GM12878 (cell line): ENCODE measurements around the gene SMARCC2. TPM values are rescaled to one million over a fixed set of nuclear protein-coding genes. Genes with fewer than 3 reads are reported as not detected.

Source experiments
- ASH2L ChIP-seq: fragments of 300-600, 200-600 bp; sonication (generic); IDR thresholded peaks from 2 replicates; pipeline ENCODE4 v1.6.1; 2017; ENCODE audit warnings: low read depth, mild to moderate bottlenecking, borderline replicate concordance
- DPF2 ChIP-seq: fragments of 450-650 bp; IDR thresholded peaks from 2 replicates; pipeline ENCODE4 v1.6.1; 2017; ENCODE audit warnings: mild to moderate bottlenecking
- EGR1 ChIP-seq, 2 experiments: IDR thresholded peaks; 1 replicate in 1 of 2; 2 replicates in 1 of 2; pipeline ENCODE4 v1.6.1; 2011 to 2012; ENCODE audit warnings: low read depth in 2 of 2, low read length in 2 of 2, borderline replicate concordance in 1 of 2, mild to moderate bottlenecking in 1 of 2, moderate library complexity in 1 of 2
- ELK1 ChIP-seq: IDR thresholded peaks from 2 replicates; pipeline ENCODE4 v1.6.1; 2012; ENCODE audit warnings: low read depth, low read length, improper control_type of control experiment
- FOXM1 ChIP-seq: IDR thresholded peaks from 2 replicates; pipeline ENCODE4 v1.6.1; 2012; ENCODE audit warnings: low read depth, mild to moderate bottlenecking, inconsistent platforms, low read length, moderate library complexity
- HSF1 ChIP-seq: fragments of 150-350 bp; IDR thresholded peaks from 2 replicates; pipeline ENCODE4 v1.6.1; 2014; ENCODE audit warnings: mild to moderate bottlenecking, low read depth, low read length
- MYB ChIP-seq: fragments of 150-350 bp; IDR thresholded peaks from 2 replicates; pipeline ENCODE4 v1.6.1; 2014; ENCODE audit warnings: mild to moderate bottlenecking, low read depth, low read length, borderline replicate concordance
- POLR2A ChIP-seq: IDR thresholded peaks from 2 replicates; pipeline ENCODE4 v1.6.1; 2011; ENCODE audit warnings: low read depth, mild to moderate bottlenecking, low read length
- RBBP5 ChIP-seq: fragments of 200-600 bp; sonication (generic); conservative IDR thresholded peaks from 2 replicates; pipeline ENCODE4 v1.6.1; 2016
- SRF ChIP-seq, 2 experiments: IDR thresholded peaks; 2 replicates each; pipeline ENCODE4 v1.6.1; 2011; ENCODE audit warnings: low read depth in 2 of 2, low read length in 2 of 2, mild to moderate bottlenecking in 1 of 2, moderate library complexity in 1 of 2
- SUPT20H ChIP-seq: IDR thresholded peaks from 2 replicates; pipeline ENCODE4 v1.6.1; 2011; ENCODE audit warnings: low read depth, mild to moderate bottlenecking, low read length, moderate library complexity, borderline replicate concordance; ENCODE audit not compliant: control insufficient read depth
- ZBED1 ChIP-seq: IDR thresholded peaks from 2 replicates; pipeline ENCODE4 v1.6.1; 2016; ENCODE audit warnings: borderline replicate concordance
- ZBTB11 ChIP-seq: fragments of 450-650 bp; formaldehyde crosslinking; IDR thresholded peaks from 2 replicates; pipeline ENCODE4 v1.5.0; 2022; ENCODE audit warnings: mild to moderate bottlenecking, missing genetic modification characterization
- polyA plus RNA-seq, 11 experiments: library from polyadenylated mRNA; depleted of rRNA in 4 of 11; unstranded in 6 of 11; stranded (reverse) in 5 of 11; fragments of >200 nt; fragmentation: Nextera tagmentation in 4 of 11; fragmentation: Illumina TruSeq in 1 of 11; extraction: Ambion mirVana in 4 of 11; extraction: Trizol in 1 of 11; gene quantifications; 1 replicate in 1 of 11; 2 replicates in 10 of 11; pipeline versions ENCODE4 v1.2.1 to v1.2.3, GENCODE V29; 2011 to 2016; ENCODE audit warnings: inconsistent platforms in 2 of 11, missing spikeins in 2 of 11, low read depth in 1 of 11
- total RNA-seq, 4 experiments: library from RNA; depleted of rRNA in 3 of 4; stranded (reverse); fragments of >200 nt in 3 of 4; fragmentation: Illumina TruSeq in 1 of 4; extraction: Trizol in 1 of 4; gene quantifications; 2 replicates each; pipeline versions ENCODE4 v1.2.1 to v1.2.3, GENCODE V29; 2013 to 2021
- TF ChIP-seq, protein P1 (sequence below): fragments of 450-650 bp; IDR thresholded peaks from 2 replicates; pipeline ENCODE4 v1.6.1; 2017; ENCODE audit warnings: mild to moderate bottlenecking, moderate library complexity
- TF ChIP-seq, protein P2 (sequence below): fragments of 450-650 bp; IDR thresholded peaks from 2 replicates; pipeline ENCODE4 v1.6.1; 2017; ENCODE audit warnings: antibody characterized with exemption, mild to moderate bottlenecking, moderate library complexity

The SMARCC2 gene
- total and polyA plus RNA-seq, 10 of the 15 experiments (the other 5 are each of a cell fraction or from before 2014, with no cell fraction given), result 13.6 to 71.2 (median 42.3) TPM

DNA sequence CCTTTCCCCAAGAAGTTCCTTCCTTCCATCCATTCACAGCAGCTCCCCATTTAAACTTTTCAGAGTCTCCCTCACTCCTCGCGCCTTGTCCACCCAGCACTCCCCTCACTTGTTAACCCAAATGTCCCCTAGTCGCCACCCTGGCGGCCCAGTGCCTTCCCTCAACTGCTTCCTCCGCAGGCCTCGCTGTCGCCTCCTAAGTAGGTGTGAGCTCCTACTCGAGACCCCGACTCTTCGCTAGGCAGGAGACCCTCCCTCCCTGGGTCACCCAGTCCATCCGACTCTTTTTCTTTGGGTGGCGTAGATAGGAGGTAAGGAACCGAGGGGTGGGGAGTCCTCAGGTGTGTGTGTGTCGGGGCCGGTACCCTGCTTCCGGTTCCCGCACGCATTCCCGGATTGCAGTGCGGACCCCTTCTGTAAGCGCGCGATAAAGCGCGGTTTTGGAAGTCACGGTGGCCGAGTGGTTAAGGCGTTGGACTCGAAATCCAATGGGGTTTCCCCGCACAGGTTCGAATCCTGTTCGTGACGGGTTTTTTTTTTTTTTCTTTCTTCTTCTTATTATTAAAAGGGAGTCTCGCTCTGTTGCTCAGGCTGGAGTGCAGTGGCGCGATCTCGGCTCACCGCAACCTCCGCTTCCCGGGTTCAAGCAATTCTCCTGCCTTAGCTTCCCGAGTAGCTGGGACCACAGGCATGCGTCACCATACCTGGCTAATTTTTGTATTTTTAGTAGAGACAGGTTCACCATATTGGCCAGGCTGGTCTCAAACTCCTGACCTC, 823 bp upstream of the SMARCC2 start (continued):
- TF ChIP-seq ZBTB11 (CRISPR knock-in tag) (no peak), DPF2 (no peak), RBBP5 (no peak), ZBED1 (no peak), MYB (0 out of 2 replicates have a peak, but pooled peaks have one; percentile 40), POLR2A (peak; percentile 64; the same call in 1 of the 2 replicates), SUPT20H (no peak), EGR1 (IDR thresholded peaks at IDR 0.05; ENCODE audit: borderline replicate concordance in 1 of 2, low read depth in 2 of 2, low read length in 2 of 2) (peak in 1 of 2 experiments; percentile 22; a peak in 1 of 3 replicates), SRF (IDR thresholded peaks at IDR 0.05; ENCODE audit: low read depth in 2 of 2, low read length in 2 of 2) (no peak), ASH2L (no peak), ELK1 (peak; percentile 70), FOXM1 (no peak), HSF1 (no peak)
- TF ChIP-seq, protein P1, sequence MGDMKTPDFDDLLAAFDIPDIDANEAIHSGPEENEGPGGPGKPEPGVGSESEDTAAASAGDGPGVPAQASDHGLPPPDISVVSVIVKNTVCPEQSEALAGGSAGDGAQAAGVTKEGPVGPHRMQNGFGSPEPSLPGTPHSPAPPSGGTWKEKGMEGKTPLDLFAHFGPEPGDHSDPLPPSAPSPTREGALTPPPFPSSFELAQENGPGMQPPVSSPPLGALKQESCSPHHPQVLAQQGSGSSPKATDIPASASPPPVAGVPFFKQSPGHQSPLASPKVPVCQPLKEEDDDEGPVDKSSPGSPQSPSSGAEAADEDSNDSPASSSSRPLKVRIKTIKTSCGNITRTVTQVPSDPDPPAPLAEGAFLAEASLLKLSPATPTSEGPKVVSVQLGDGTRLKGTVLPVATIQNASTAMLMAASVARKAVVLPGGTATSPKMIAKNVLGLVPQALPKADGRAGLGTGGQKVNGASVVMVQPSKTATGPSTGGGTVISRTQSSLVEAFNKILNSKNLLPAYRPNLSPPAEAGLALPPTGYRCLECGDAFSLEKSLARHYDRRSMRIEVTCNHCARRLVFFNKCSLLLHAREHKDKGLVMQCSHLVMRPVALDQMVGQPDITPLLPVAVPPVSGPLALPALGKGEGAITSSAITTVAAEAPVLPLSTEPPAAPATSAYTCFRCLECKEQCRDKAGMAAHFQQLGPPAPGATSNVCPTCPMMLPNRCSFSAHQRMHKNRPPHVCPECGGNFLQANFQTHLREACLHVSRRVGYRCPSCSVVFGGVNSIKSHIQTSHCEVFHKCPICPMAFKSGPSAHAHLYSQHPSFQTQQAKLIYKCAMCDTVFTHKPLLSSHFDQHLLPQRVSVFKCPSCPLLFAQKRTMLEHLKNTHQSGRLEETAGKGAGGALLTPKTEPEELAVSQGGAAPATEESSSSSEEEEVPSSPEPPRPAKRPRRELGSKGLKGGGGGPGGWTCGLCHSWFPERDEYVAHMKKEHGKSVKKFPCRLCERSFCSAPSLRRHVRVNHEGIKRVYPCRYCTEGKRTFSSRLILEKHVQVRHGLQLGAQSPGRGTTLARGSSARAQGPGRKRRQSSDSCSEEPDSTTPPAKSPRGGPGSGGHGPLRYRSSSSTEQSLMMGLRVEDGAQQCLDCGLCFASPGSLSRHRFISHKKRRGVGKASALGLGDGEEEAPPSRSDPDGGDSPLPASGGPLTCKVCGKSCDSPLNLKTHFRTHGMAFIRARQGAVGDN, result 0 out of 2 replicates have a peak, but pooled peaks have one; percentile 9
- TF ChIP-seq, protein P2, sequence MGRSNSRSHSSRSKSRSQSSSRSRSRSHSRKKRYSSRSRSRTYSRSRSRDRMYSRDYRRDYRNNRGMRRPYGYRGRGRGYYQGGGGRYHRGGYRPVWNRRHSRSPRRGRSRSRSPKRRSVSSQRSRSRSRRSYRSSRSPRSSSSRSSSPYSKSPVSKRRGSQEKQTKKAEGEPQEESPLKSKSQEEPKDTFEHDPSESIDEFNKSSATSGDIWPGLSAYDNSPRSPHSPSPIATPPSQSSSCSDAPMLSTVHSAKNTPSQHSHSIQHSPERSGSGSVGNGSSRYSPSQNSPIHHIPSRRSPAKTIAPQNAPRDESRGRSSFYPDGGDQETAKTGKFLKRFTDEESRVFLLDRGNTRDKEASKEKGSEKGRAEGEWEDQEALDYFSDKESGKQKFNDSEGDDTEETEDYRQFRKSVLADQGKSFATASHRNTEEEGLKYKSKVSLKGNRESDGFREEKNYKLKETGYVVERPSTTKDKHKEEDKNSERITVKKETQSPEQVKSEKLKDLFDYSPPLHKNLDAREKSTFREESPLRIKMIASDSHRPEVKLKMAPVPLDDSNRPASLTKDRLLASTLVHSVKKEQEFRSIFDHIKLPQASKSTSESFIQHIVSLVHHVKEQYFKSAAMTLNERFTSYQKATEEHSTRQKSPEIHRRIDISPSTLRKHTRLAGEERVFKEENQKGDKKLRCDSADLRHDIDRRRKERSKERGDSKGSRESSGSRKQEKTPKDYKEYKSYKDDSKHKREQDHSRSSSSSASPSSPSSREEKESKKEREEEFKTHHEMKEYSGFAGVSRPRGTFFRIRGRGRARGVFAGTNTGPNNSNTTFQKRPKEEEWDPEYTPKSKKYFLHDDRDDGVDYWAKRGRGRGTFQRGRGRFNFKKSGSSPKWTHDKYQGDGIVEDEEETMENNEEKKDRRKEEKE, result no peak
